NCI-H69 (cell line): ENCODE results near the gene UTRN.

Source experiments
- DNase-seq: peaks from one replicate; lab custom pipeline; 2025; lab: John Stamatoyannopoulos, UW

Gene UTRN

GRCh38 chr6:144283646-144284477 lies 1.3 kb upstream of the UTRN start:
- no peak for DNase-seq

GRCh38 chr6:144284478-144284782 lies 705 bp upstream of the UTRN start:
- no peak for DNase-seq

- DNase-seq, result no peak
Observed at GRCh38 chr6:144285548-144285797, 338 bp downstream of the UTRN start.

GRCh38 chr6:144285798-144286502 lies 815 bp downstream of the UTRN start:
- peak; percentile 50 for DNase-seq

- peak; percentile 31 for DNase-seq
Observed at GRCh38 chr6:144286503-144287393, 1.6 kb downstream of the UTRN start.

GRCh38 chr6:144289006-144289405 lies 3.9 kb downstream of the UTRN start:
- DNase-seq, result no peak

GRCh38 chr6:144292372-144292771 lies 7.2 kb downstream of the UTRN start:
- DNase-seq, result no peak

- no peak for DNase-seq
Observed at GRCh38 chr6:144294016-144294415, 8.9 kb downstream of the UTRN start.

GRCh38 chr6:144295211-144295610 lies 10.1 kb downstream of the UTRN start:
- no peak for DNase-seq

GRCh38 chr6:144295981-144296767 lies 11.0 kb downstream of the UTRN start:
- DNase-seq, result no peak

GRCh38 chr6:144296973-144297372 lies 11.8 kb downstream of the UTRN start:
- DNase-seq, result no peak

GRCh38 chr6:144297511-144298100 lies 12.5 kb downstream of the UTRN start:
- DNase-seq, result no peak

- no peak for DNase-seq
Observed at GRCh38 chr6:144298194-144298593, 13.1 kb downstream of the UTRN start.

GRCh38 chr6:144298916-144299315 lies 13.8 kb downstream of the UTRN start:
- no peak for DNase-seq

GRCh38 chr6:144302701-144303372 lies 17.7 kb downstream of the UTRN start:
- DNase-seq, result no peak

- no peak for DNase-seq
Observed at GRCh38 chr6:144304223-144304848, 19.2 kb downstream of the UTRN start.

GRCh38 chr6:144305567-144305966 lies 20.4 kb downstream of the UTRN start:
- no peak for DNase-seq

- no peak for DNase-seq
Observed at GRCh38 chr6:144305985-144306384, 20.9 kb downstream of the UTRN start.

GRCh38 chr6:144307880-144308279 lies 22.7 kb downstream of the UTRN start:
- DNase-seq, result no peak

- no peak for DNase-seq
Observed at GRCh38 chr6:144310765-144311164, 25.6 kb downstream of the UTRN start.

- no peak for DNase-seq
Observed at GRCh38 chr6:144311361-144311760, 26.2 kb downstream of the UTRN start.
